NCI-H146 treated with DMSO at 0.1 percent for 48 hours (cell line): ENCODE data around the gene GPR3.
"Not testable (repeated sequence)": the region's sequence is repeated elsewhere in the genome, so short reads cannot be mapped to it uniquely, and the experiment has no call there.

Source experiments
- DNase-seq: peaks from one replicate; lab custom pipeline; 2025; ENCODE audit not compliant: unreplicated experiment; lab: John Stamatoyannopoulos, UW

Gene GPR3

GRCh38 chr1:27398405-27399149 lies 6.2 kb downstream of the GPR3 start:
- no peak for DNase-seq

- no peak for DNase-seq
Measured at GRCh38 chr1:27399251-27400025, 7.0 kb downstream of the GPR3 start.

GRCh38 chr1:27400082-27400962 lies 7.9 kb downstream of the GPR3 start:
- no peak for DNase-seq

- no peak for DNase-seq
Measured at GRCh38 chr1:27400963-27401341, 8.5 kb downstream of the GPR3 start.

GRCh38 chr1:27402349-27402754 lies 9.9 kb downstream of the GPR3 start:
- DNase-seq: no peak

GRCh38 chr1:27403065-27403726 lies 10.8 kb downstream of the GPR3 start:
- DNase-seq: no peak

- DNase-seq: no peak
Measured at GRCh38 chr1:27403931-27404330, 11.5 kb downstream of the GPR3 start.

GRCh38 chr1:27405074-27405473 lies 12.7 kb downstream of the GPR3 start:
- DNase-seq: no peak

GRCh38 chr1:27405598-27406361 lies 13.4 kb downstream of the GPR3 start:
- DNase-seq: not testable (repeated sequence)

GRCh38 chr1:27406362-27406680 lies 13.9 kb downstream of the GPR3 start:
- DNase-seq: no peak

GRCh38 chr1:27406791-27407190 lies 14.4 kb downstream of the GPR3 start:
- not testable (repeated sequence) for DNase-seq

- no peak for DNase-seq
Measured at GRCh38 chr1:27408151-27408550, 15.7 kb downstream of the GPR3 start.

- DNase-seq: no peak
Measured at GRCh38 chr1:27409669-27410068, 17.2 kb downstream of the GPR3 start.

- no peak for DNase-seq
Measured at GRCh38 chr1:27410709-27411108, 18.3 kb downstream of the GPR3 start.

GRCh38 chr1:27412502-27412901 lies 20.1 kb downstream of the GPR3 start:
- DNase-seq: no peak

- no peak for DNase-seq
Measured at GRCh38 chr1:27413004-27413403, 20.6 kb downstream of the GPR3 start.

- DNase-seq: no peak
Measured at GRCh38 chr1:27414091-27414490, 21.7 kb downstream of the GPR3 start.

GRCh38 chr1:27416387-27417111 lies 24.1 kb downstream of the GPR3 start:
- peak; percentile 51 for DNase-seq

- DNase-seq: no peak
Measured at GRCh38 chr1:27417713-27418112, 25.3 kb downstream of the GPR3 start.
